Activated CD8-positive, alpha-beta T cell treated with anti-CD3 and anti-CD28 coated beads for 36 hours (primary cell): ENCODE measurements around the gene PSME2. TPM values are rescaled to one million over a fixed set of nuclear protein-coding genes. Genes with fewer than 3 reads are reported as not detected.

ENCODE experiments used
- ATAC-seq: fragments of 200-7000 bp; cut with Tn5 transposase; one replicate; pipeline ENCODE4 v1.10.0; 2021; ENCODE audit warnings: mild to moderate bottlenecking, moderate library complexity
- CTCF ChIA-PET: fragments of 350-600 bp; sonication (Branson Sonifier 250); formaldehyde crosslinking; loops from one replicate; lab custom pipeline; 2021; ENCODE audit warnings: antibody characterized with exemption; lab: Charles Lee
- POLR2A ChIA-PET: fragments of 350-600 bp; sonication (Branson Sonifier 250); formaldehyde crosslinking; loops from one replicate; lab custom pipeline; 2021; ENCODE audit warnings: antibody characterized with exemption; lab: Charles Lee
- DNase-seq: peaks from one replicate; pipeline ENCODE4 v3.0.0-alpha.2; 2020
- H3K27ac Mint-ChIP-seq: one replicate; pipeline ENCODE4 v1.8.0; 2021; ENCODE audit warnings: mild to moderate bottlenecking, mixed read lengths
- H3K27me3 Mint-ChIP-seq: one replicate; pipeline ENCODE4 v1.8.0; 2021; ENCODE audit warnings: mixed read lengths
- H3K36me3 Mint-ChIP-seq: one replicate; pipeline ENCODE4 v1.8.0; 2021; ENCODE audit warnings: low read depth, mixed read lengths
- H3K4me1 Mint-ChIP-seq: one replicate; pipeline ENCODE4 v1.8.0; 2021; ENCODE audit warnings: low read depth, mixed read lengths
- H3K4me3 Mint-ChIP-seq: one replicate; pipeline ENCODE4 v1.8.0; 2021; ENCODE audit warnings: mild to moderate bottlenecking, moderate library complexity, mixed read lengths
- H3K9me3 Mint-ChIP-seq: one replicate; pipeline ENCODE4 v1.8.0; 2021; ENCODE audit warnings: mixed read lengths
- intact Hi-C: fragments of 100-400 bp; cut with micrococcal nuclease; formaldehyde crosslinking; loops from one replicate; pipeline ENCODE4 v1.10.0; 2022
- total RNA-seq, 2 experiments: library from RNA; stranded (reverse); gene quantifications; one replicate each; pipeline ENCODE4 v1.2.3, GENCODE V29; 2021
- TF ChIP-seq, protein P1 (sequence below): fragments of 200-600 bp; IDR thresholded peaks from one replicate; pipeline ENCODE4 v1.8.0; 2022; ENCODE audit warnings: antibody characterized with exemption, mild to moderate bottlenecking

PSME2 gene
- total RNA-seq, 2 experiments from 2014 or later: 440 TPM

DNA sequence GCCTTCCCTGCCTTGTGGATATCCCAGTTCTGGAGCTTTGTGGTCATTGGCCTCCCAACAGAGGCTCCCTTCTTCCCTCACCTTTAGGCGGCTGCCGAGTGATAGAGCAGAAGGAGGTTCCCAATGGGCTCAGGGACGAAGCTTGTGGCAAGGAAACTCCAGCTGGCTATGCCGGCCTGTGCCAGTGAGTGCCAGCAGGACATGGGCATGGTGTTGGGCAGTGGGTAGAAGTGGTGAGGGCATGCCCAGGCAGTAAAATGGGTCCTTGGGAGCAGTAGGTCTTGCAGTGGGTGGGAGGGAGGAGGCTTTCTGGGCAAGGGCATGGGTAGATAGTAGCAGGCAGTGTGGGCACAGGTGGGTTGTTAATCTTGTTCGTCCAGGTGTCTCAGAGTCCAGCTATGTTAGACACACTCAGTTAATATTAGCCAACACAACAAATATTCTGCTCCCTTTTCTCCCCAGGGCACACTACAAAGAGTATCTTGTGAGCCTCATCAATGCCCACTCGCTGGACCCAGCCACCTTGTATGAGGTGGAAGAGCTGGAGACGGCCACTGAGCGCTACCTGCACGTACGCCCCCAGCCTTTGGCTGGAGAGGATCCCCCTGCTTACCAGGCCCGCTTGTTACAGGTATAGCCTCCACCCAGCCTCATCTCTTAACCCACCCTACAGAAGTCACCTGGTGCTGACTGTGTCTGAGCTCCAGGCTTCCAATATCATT lies 13.5 kb upstream of the PSME2 start:
- ChIA-PET POLR2A (interaction anchor here (0.7 to 7.3 kb wide), 22 partner anchors 12 to 270 kb away, joined by 3 to 178 read pairs (median 12); partner anchors contain the start of genes CBLN3, CHMP4A, DCAF11 and EMC9), CTCF (interaction anchor here (0.9 to 5.0 kb wide), 23 partner anchors 10 to 148 kb away, joined by 3 to 91 read pairs (median 8); partner anchors contain the start of genes CIDEB, DCAF11, NRL and PCK2)
- no peak for DNase-seq
- Mint-ChIP-seq H3K9me3 (no peaks in the 10 kb centered on the region), H3K4me1 (peaks cover 37% of the 10 kb centered on the region), H3K4me3 (no peak overlapping the region), H3K27me3 (no peaks in the 10 kb centered on the region), H3K36me3 (peaks cover 67% of the 10 kb centered on the region), H3K27ac (peak overlapping the region; percentile 99)
- TF ChIP-seq, protein P1, sequence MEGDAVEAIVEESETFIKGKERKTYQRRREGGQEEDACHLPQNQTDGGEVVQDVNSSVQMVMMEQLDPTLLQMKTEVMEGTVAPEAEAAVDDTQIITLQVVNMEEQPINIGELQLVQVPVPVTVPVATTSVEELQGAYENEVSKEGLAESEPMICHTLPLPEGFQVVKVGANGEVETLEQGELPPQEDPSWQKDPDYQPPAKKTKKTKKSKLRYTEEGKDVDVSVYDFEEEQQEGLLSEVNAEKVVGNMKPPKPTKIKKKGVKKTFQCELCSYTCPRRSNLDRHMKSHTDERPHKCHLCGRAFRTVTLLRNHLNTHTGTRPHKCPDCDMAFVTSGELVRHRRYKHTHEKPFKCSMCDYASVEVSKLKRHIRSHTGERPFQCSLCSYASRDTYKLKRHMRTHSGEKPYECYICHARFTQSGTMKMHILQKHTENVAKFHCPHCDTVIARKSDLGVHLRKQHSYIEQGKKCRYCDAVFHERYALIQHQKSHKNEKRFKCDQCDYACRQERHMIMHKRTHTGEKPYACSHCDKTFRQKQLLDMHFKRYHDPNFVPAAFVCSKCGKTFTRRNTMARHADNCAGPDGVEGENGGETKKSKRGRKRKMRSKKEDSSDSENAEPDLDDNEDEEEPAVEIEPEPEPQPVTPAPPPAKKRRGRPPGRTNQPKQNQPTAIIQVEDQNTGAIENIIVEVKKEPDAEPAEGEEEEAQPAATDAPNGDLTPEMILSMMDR: no peak
- no peak for ATAC-seq
- intact Hi-C loops: no loop called here

DNA sequence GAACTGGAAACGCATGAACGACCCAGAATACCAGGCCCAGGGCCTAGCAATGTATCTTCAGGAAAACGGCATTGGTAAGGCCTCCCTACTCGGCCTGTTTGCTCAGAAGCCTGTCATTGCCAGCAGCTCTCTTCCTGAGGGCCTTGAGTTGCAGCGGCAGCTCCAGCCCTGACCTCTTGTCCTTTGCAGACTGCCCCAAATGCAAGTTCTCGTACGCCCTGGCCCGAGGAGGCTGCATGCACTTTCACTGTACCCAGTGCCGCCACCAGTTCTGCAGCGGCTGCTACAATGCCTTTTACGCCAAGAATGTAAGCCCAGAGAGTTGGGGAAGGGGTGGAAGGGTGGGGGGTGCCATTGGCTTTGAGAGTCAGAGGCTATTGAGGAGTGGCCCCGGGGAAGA lies 10.9 kb upstream of the PSME2 start:
- no peaks in the 10 kb centered on the region for H3K27me3 Mint-ChIP-seq
- ATAC-seq: no peak
- TF ChIP-seq, protein P1: no peak
- intact Hi-C loops: no loop called here
- ChIA-PET CTCF (no interaction called here), POLR2A (interaction anchor here (0.8 to 1.2 kb wide), 4 partner anchors 9 to 55 kb away, joined by 3 to 4 read pairs (median 4); partner anchors contain the start of gene CHMP4A)
- H3K9me3 Mint-ChIP-seq: no peaks in the 10 kb centered on the region
- no peak overlapping the region for H3K4me3 Mint-ChIP-seq
- no peak for DNase-seq
- H3K4me1 Mint-ChIP-seq: peaks cover 19% of the 10 kb centered on the region
- peak overlapping the region; percentile 65 for H3K27ac Mint-ChIP-seq
- H3K36me3 Mint-ChIP-seq: peaks cover 58% of the 10 kb centered on the region

DNA sequence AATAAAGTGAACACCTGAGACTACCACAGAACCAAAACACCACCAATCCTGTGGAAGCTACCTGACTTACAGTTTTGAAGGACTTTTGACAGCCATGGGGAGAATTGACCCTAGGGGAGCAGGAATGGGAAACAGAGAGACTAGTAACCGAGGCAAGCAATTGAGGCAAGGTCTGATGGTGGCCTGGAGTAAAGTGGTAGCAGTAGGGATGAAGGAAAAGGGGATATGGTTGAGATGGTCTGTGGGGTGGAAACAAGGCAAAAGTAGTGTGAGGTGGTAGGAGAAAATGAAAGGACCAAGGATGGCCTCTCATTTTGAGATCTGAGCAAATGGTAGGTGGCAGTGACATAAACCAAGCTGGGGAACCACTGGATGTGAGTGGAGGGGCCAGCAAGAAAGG lies 10.4 kb upstream of the PSME2 start:
- no peak for ATAC-seq
- intact Hi-C loops: no loop called here
- Mint-ChIP-seq H3K4me1 (peaks cover 14% of the 10 kb centered on the region), H3K4me3 (no peak overlapping the region), H3K9me3 (no peaks in the 10 kb centered on the region), H3K27me3 (no peaks in the 10 kb centered on the region), H3K36me3 (peaks cover 56% of the 10 kb centered on the region), H3K27ac (peak overlapping the region; percentile 65)
- POLR2A ChIA-PET: interaction anchor here (0.8 to 1.0 kb wide), 5 partner anchors 8 to 56 kb away, joined by 3 to 4 read pairs (median 3); partner anchors contain the start of gene CHMP4A
- no peak for DNase-seq
- TF ChIP-seq, protein P1: no peak
- CTCF ChIA-PET: interaction anchor here (1.8 kb wide), 1 partner anchor 67 kb away, joined by 4 read pairs; no protein-coding TSS in a partner anchor

DNA sequence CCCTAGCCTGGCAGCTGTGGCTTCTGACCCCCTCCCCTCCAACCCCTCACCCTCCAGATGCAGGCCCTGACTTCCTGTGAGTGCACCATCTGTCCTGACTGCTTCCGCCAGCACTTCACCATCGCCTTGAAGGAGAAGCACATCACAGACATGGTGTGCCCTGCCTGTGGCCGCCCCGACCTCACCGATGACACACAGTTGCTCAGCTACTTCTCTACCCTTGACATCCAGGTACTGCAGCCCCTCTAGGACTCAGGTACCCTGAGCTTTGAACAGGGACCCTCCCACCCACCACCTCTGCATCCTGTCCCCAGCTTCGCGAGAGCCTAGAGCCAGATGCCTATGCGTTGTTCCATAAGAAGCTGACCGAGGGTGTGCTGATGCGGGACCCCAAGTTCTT lies 8.7 kb upstream of the PSME2 start:
- H3K27me3 Mint-ChIP-seq: no peaks in the 10 kb centered on the region
- peaks cover 53% of the 10 kb centered on the region for H3K36me3 Mint-ChIP-seq
- ATAC-seq (no peak), DNase-seq (no peak)
- H3K9me3 Mint-ChIP-seq: no peaks in the 10 kb centered on the region
- POLR2A ChIA-PET: interaction anchor here (0.6 to 3.1 kb wide), 9 partner anchors 9 to 56 kb away, joined by 3 to 10 read pairs (median 3); partner anchors contain the start of genes IPO4, PSME1, PSME2 and RNF31
- intact Hi-C loops: no loop called here
- no peak overlapping the region for H3K4me3 Mint-ChIP-seq
- H3K27ac Mint-ChIP-seq: peak overlapping the region; percentile 59
- H3K4me1 Mint-ChIP-seq: peaks cover 11% of the 10 kb centered on the region
- TF ChIP-seq, protein P1: no peak
- CTCF ChIA-PET: interaction anchor here (1.1 to 1.8 kb wide), 4 partner anchors 9 to 97 kb away, joined by 3 to 4 read pairs (median 4); no protein-coding TSS in a partner anchor
